Measurements from ENCODE around the gene RFC2.
A peak's percentile ranks its signal among the peaks of the same experiment; 100 is the strongest.

Gene RFC2

GRCh38 chr7:74194686-74195085 is 59.5 kb downstream of the RFC2 start:
- no peak for TF ChIP-seq CTCF (IDR thresholded peaks at IDR 0.05; ENCODE audit: insufficient read depth, low read depth, low read length, missing control alignments)
- H3K4me3 ChIP-seq (ENCODE audit: low read length) = no peak overlapping the region
- no peak for DNase-seq (ENCODE audit: low read depth)

GRCh38 chr7:74193913-74194312 is 60.3 kb downstream of the RFC2 start:
- no peak overlapping the region for H3K4me3 ChIP-seq (ENCODE audit: low read length)
- no peak for TF ChIP-seq CTCF (IDR thresholded peaks at IDR 0.05; ENCODE audit: insufficient read depth, low read depth, low read length, missing control alignments)
- DNase-seq (ENCODE audit: low read depth) = no peak

- H3K4me3 ChIP-seq (ENCODE audit: low read length) = no peak overlapping the region
- no peak for TF ChIP-seq CTCF (IDR thresholded peaks at IDR 0.05; ENCODE audit: insufficient read depth, low read depth, low read length, missing control alignments)
- DNase-seq (ENCODE audit: low read depth) = no peak
Measured at GRCh38 chr7:74193054-74193453, 61.1 kb downstream of the RFC2 start.

- DNase-seq (ENCODE audit: low read depth) = no peak
- H3K4me3 ChIP-seq (ENCODE audit: low read length) = no peak overlapping the region
- no peak for TF ChIP-seq CTCF (IDR thresholded peaks at IDR 0.05; ENCODE audit: insufficient read depth, low read depth, low read length, missing control alignments)
Measured at GRCh38 chr7:74191231-74191630, 63.0 kb downstream of the RFC2 start.

- no peak for TF ChIP-seq CTCF (IDR thresholded peaks at IDR 0.05; ENCODE audit: insufficient read depth, low read depth, low read length, missing control alignments)
- DNase-seq (ENCODE audit: low read depth) = no peak
Measured at GRCh38 chr7:74190259-74190658, 63.9 kb downstream of the RFC2 start.

GRCh38 chr7:74187915-74188675 is 66.1 kb downstream of the RFC2 start:
- no peak for TF ChIP-seq CTCF (IDR thresholded peaks at IDR 0.05; ENCODE audit: insufficient read depth, low read depth, low read length, missing control alignments)
- DNase-seq (ENCODE audit: low read depth) = peak; percentile 51
- no peak overlapping the region for H3K4me3 ChIP-seq (ENCODE audit: low read length)

More at GRCh38 chr7:74190259-74190658, 63.9 kb downstream of the RFC2 start:
- no peak overlapping the region for H3K4me3 ChIP-seq (ENCODE audit: low read length)

- H3K4me3 ChIP-seq (ENCODE audit: low read length) = no peak overlapping the region
- TF ChIP-seq CTCF (IDR thresholded peaks at IDR 0.05; ENCODE audit: insufficient read depth, low read depth, low read length, missing control alignments) = no peak
- DNase-seq (ENCODE audit: low read depth) = no peak
Measured at GRCh38 chr7:74185636-74186035, 68.6 kb downstream of the RFC2 start.
